A673 (cell line): ENCODE data around the gene AOPEP. TPM values are rescaled to one million over a fixed set of nuclear protein-coding genes. Genes with fewer than 3 reads are reported as not detected.

Experiments used
- BruUV-seq: library from RNA; stranded (reverse); fragments of 400-500 nt; replicated peaks from 2 replicates; lab custom pipeline; 2021; lab: Mats Ljungman, UMichigan
- CTCF ChIA-PET: fragments of 300-600 bp; sonication (Branson Sonifier 250); formaldehyde crosslinking; loops from one replicate; lab custom pipeline; 2022; ENCODE audit warnings: antibody characterized with exemption; lab: Charles Lee
- POLR2A ChIA-PET: fragments of 300-600 bp; sonication (Branson Sonifier 250); formaldehyde crosslinking; loops from one replicate; lab custom pipeline; 2022; ENCODE audit warnings: antibody characterized with exemption; ENCODE audit not compliant: low non-redundant PET; lab: Charles Lee
- DNase-seq: peaks from one replicate; pipeline ENCODE4 v3.0.0-alpha.2; 2015; ENCODE audit warnings: low spot score
- H3K27ac ChIP-seq: fragments of 200-600 bp; sonication (generic); 2 replicates; pipeline ENCODE4 v1.5.1; 2016; ENCODE audit warnings: mixed run types, low read depth, mild to moderate bottlenecking, mixed read lengths, antibody characterized with exemption, low read length; ENCODE audit not compliant: poor library complexity, severe bottlenecking
- H3K27me3 ChIP-seq: fragments of 200-600 bp; sonication (generic); replicated peaks from 2 replicates; pipeline ENCODE4 v1.6.1; 2017; ENCODE audit warnings: mixed run types, low read depth, mild to moderate bottlenecking, mixed read lengths, antibody characterized with exemption, low read length; ENCODE audit not compliant: insufficient read depth, poor library complexity
- H3K36me3 ChIP-seq: fragments of 200-600 bp; sonication (generic); 2 replicates; pipeline ENCODE4 v1.6.1; 2016; ENCODE audit warnings: mixed run types, mild to moderate bottlenecking, mixed read lengths, antibody characterized with exemption, low read length; ENCODE audit not compliant: insufficient read depth, poor library complexity, severe bottlenecking
- H3K4me1 ChIP-seq: fragments of 200-600 bp; sonication (generic); 2 replicates; pipeline ENCODE4 v1.6.1; 2017; ENCODE audit warnings: mixed run types, mild to moderate bottlenecking, mixed read lengths, antibody characterized with exemption, low read length; ENCODE audit not compliant: insufficient read depth, poor library complexity, severe bottlenecking
- H3K4me3 ChIP-seq: fragments of 200-600 bp; sonication (generic); 2 replicates; pipeline ENCODE4 v1.5.1; 2016; ENCODE audit warnings: low read depth, mixed run types, mild to moderate bottlenecking, mixed read lengths, low read length; ENCODE audit not compliant: poor library complexity, severe bottlenecking
- H3K9me3 ChIP-seq: fragments of 200-600 bp; sonication (generic); 2 replicates; pipeline ENCODE4 v1.6.1; 2016; ENCODE audit warnings: mixed run types, low read depth, mild to moderate bottlenecking, mixed read lengths, antibody characterized with exemption, low read length; ENCODE audit not compliant: poor library complexity, severe bottlenecking
- EZH2 ChIP-seq: fragments of 200-600 bp; sonication (generic); IDR thresholded peaks from 2 replicates; pipeline ENCODE4 v1.6.1; 2017; ENCODE audit warnings: borderline replicate concordance, low read depth, mild to moderate bottlenecking, mixed read lengths, antibody characterized with exemption, low read length; ENCODE audit not compliant: poor library complexity, severe bottlenecking
- intact Hi-C: fragments of 100-400 bp; cut with micrococcal nuclease; formaldehyde crosslinking; loops from one replicate; pipeline ENCODE4 v1.10.0; 2022; ENCODE audit not compliant: unreplicated experiment
- total RNA-seq: library from RNA; stranded (reverse); gene quantifications from 2 replicates; pipeline ENCODE4 v1.2.3, GENCODE V29; 2021
- TF ChIP-seq, protein P1 (sequence below): fragments of 300-800, 200-600 bp; sonication (generic); conservative IDR thresholded peaks from 2 replicates; pipeline ENCODE4 v1.5.1; 2017; ENCODE audit warnings: low read depth, mild to moderate bottlenecking, antibody characterized with exemption, low read length, moderate library complexity, mixed read lengths

Gene AOPEP
- total RNA-seq, 1 experiment from 2014 or later = 17.5 TPM

DNA sequence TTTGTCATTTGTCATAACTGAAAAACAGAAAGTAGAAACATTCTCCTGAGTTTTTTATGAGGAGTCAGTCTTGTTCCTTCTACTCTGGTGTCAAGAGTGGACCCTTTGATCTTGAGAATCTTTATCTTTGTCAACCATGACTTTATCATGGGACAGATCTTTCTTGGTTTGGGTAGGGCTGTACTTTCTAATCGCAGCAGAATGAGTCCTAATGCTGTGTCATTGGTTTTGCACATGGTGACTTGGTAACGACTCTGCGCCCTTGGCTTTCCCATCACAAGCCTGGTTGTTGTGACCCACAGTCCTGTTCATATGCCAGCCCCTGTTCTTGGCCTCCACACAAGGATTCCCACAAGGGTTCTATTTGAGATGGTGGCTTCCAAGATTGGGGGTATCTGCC, 45.6 kb downstream of the AOPEP start:
- DNase-seq = no peak
- no peaks in the 10 kb centered on the region for H3K9me3 ChIP-seq
- H3K27me3 ChIP-seq = no peaks in the 10 kb centered on the region
- ChIA-PET POLR2A (no interaction called here), CTCF (no interaction called here)
- no peak for TF ChIP-seq EZH2
- TF ChIP-seq, protein P1, sequence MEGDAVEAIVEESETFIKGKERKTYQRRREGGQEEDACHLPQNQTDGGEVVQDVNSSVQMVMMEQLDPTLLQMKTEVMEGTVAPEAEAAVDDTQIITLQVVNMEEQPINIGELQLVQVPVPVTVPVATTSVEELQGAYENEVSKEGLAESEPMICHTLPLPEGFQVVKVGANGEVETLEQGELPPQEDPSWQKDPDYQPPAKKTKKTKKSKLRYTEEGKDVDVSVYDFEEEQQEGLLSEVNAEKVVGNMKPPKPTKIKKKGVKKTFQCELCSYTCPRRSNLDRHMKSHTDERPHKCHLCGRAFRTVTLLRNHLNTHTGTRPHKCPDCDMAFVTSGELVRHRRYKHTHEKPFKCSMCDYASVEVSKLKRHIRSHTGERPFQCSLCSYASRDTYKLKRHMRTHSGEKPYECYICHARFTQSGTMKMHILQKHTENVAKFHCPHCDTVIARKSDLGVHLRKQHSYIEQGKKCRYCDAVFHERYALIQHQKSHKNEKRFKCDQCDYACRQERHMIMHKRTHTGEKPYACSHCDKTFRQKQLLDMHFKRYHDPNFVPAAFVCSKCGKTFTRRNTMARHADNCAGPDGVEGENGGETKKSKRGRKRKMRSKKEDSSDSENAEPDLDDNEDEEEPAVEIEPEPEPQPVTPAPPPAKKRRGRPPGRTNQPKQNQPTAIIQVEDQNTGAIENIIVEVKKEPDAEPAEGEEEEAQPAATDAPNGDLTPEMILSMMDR = no peak
- no TSS peak for BruUV-seq
- no peak overlapping the region for H3K4me3 ChIP-seq
- intact Hi-C loops = no loop called here
- H3K27ac ChIP-seq = no peak overlapping the region
- H3K4me1 ChIP-seq = no peaks in the 10 kb centered on the region
- H3K36me3 ChIP-seq = no peaks in the 10 kb centered on the region

DNA sequence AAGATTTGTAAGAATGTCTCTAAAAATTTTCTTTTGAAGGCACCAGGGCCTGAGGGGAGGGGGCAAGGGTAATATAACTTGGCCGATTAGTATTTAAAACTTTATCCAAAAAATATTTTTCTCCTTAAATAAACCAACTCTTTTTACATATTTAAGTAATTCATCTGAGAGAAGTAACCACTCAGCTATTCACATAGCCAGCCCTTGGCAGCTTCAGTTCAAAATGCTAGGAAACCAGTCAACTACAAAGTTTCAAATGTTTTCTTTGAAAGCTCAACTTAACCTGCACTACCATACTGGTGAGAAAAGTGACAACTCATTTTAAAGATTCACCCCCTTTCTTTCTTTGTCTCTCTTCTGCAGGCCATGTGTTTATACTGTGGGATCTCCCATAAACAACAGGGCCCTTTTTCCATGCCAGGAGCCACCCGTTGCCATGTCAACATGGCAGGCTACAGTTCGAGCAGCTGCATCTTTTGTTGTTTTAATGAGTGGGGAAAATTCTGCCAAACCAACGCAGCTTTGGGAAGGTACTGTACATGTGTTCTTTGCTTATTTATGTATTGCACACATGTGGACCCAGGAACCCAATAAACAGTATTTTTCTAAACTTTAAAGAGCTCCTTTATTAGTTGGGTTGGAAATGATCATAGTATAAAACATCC, 46.3 kb downstream of the AOPEP start:
- Histone ChIP-seq H3K36me3 (no peaks in the 10 kb centered on the region), H3K4me3 (no peak overlapping the region), H3K27ac (no peak overlapping the region), H3K9me3 (no peaks in the 10 kb centered on the region), H3K27me3 (no peaks in the 10 kb centered on the region), H3K4me1 (no peaks in the 10 kb centered on the region)
- intact Hi-C loops = no loop called here
- ChIA-PET POLR2A (no interaction called here), CTCF (no interaction called here)
- DNase-seq = no peak
- no peak for TF ChIP-seq EZH2
- TF ChIP-seq, protein P1 = no peak
- no TSS peak for BruUV-seq

DNA sequence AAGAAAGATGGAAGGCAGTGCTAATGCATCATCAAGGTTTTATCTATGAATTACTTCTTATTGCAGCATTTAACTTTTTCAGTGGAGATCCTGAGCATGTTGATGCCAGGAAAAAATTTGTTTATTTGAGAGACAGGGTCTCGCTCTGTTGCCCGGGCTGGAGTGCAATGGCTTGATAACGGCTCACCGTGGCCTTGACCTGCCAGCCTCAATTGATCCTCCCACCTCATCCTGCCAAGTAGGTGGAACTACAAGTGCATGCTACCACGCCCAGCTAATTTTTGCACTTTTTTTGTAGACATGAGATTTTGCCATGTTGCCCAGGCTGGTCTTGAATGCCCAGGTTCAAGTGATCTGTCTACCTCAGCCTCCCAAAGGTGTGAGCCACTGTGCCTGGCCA, 47.2 kb downstream of the AOPEP start:
- Histone ChIP-seq H3K27ac (no peak overlapping the region), H3K27me3 (no peaks in the 10 kb centered on the region), H3K36me3 (no peaks in the 10 kb centered on the region), H3K4me1 (no peaks in the 10 kb centered on the region), H3K4me3 (no peak overlapping the region), H3K9me3 (no peaks in the 10 kb centered on the region)
- intact Hi-C loops = no loop called here
- CTCF ChIA-PET = no interaction called here
- no peak for DNase-seq
- no TSS peak for BruUV-seq
- TF ChIP-seq, protein P1 = no peak
- no peak for TF ChIP-seq EZH2
- POLR2A ChIA-PET = no interaction called here
